NCI-H524 (cell line): ENCODE data around the gene TRDN.
"Not testable (repeated sequence)": the region's sequence is repeated elsewhere in the genome, so short reads cannot be mapped to it uniquely, and the experiment has no call there.

Source experiments
- DNase-seq, 2 experiments: peaks; one replicate each; lab custom pipeline; 2025; lab: John Stamatoyannopoulos, UW

TRDN gene

GRCh38 chr6:123288649-123289048 lies 348.1 kb downstream of the TRDN start:
- DNase-seq = no peak

- DNase-seq = no peak
Measured at GRCh38 chr6:123276546-123276980, 360.2 kb downstream of the TRDN start.

- DNase-seq = no peak
Measured at GRCh38 chr6:123263981-123264380, 372.8 kb downstream of the TRDN start.

- no peak for DNase-seq
Measured at GRCh38 chr6:123240626-123241025, 396.1 kb downstream of the TRDN start.

- no peak for DNase-seq
Measured at GRCh38 chr6:123233336-123233735, 403.4 kb downstream of the TRDN start.

- DNase-seq = not testable (repeated sequence)
Measured at GRCh38 chr6:123227789-123228188, 409.0 kb downstream of the TRDN start.

- no peak for DNase-seq
Measured at GRCh38 chr6:123226398-123226797, 410.4 kb downstream of the TRDN start.

GRCh38 chr6:123224077-123224476 lies 412.7 kb downstream of the TRDN start:
- no peak for DNase-seq

GRCh38 chr6:123223461-123223860 lies 413.3 kb downstream of the TRDN start:
- DNase-seq = no peak

- no peak for DNase-seq
Measured at GRCh38 chr6:123215211-123215610, 421.5 kb downstream of the TRDN start.

- no peak for DNase-seq
Measured at GRCh38 chr6:123214433-123214832, 422.3 kb downstream of the TRDN start.

GRCh38 chr6:123213921-123214320 lies 422.8 kb downstream of the TRDN start:
- DNase-seq = no peak

GRCh38 chr6:123211777-123212545 lies 424.8 kb downstream of the TRDN start:
- no peak for DNase-seq

- DNase-seq = no peak
Measured at GRCh38 chr6:123210645-123211044, 426.1 kb downstream of the TRDN start.

GRCh38 chr6:123207967-123208510 lies 428.7 kb downstream of the TRDN start:
- DNase-seq = no peak

- DNase-seq = no peak
Measured at GRCh38 chr6:123203928-123204327, 432.8 kb downstream of the TRDN start.

GRCh38 chr6:123201869-123202372 lies 434.8 kb downstream of the TRDN start:
- no peak for DNase-seq

GRCh38 chr6:123193298-123193697 lies 443.5 kb downstream of the TRDN start:
- no peak for DNase-seq

- DNase-seq = no peak
Measured at GRCh38 chr6:123189816-123190215, 446.9 kb downstream of the TRDN start.

GRCh38 chr6:123182998-123183397 lies 453.8 kb downstream of the TRDN start:
- DNase-seq = no peak

GRCh38 chr6:123176706-123177105 lies 460.0 kb downstream of the TRDN start:
- DNase-seq = no peak

GRCh38 chr6:123171341-123172115 lies 465.2 kb downstream of the TRDN start:
- no peak for DNase-seq

- DNase-seq = no peak
Measured at GRCh38 chr6:123169774-123170095, 467.0 kb downstream of the TRDN start.
